BE2C (cell line): ENCODE results near the gene EBF4.

Experiments
- DNase-seq: peaks from one replicate; pipeline ENCODE4 v3.0.0-alpha.2; 2020
- H3K27me3 ChIP-seq: fragments of 250-450 bp; sonication (Bioruptor Pico); 2 replicates; pipeline ENCODE4 v1.5.1; 2020; ENCODE audit warnings: mild to moderate bottlenecking
- H3K36me3 ChIP-seq: fragments of 250-450 bp; sonication (Bioruptor Pico); 2 replicates; pipeline ENCODE4 v1.5.1; 2020; ENCODE audit warnings: mild to moderate bottlenecking
- H3K4me1 ChIP-seq: fragments of 250-450 bp; sonication (Bioruptor Pico); 2 replicates; pipeline ENCODE4 v1.5.1; 2020
- H3K4me3 ChIP-seq: 2 replicates; pipeline ENCODE4 v1.5.1; 2011; ENCODE audit warnings: low read depth, low read length
- H3K9me3 ChIP-seq: fragments of 250-450 bp; sonication (Bioruptor Pico); 2 replicates; pipeline ENCODE4 v1.5.1; 2020
- TF ChIP-seq, protein P1 (sequence below): IDR thresholded peaks from 2 replicates; pipeline ENCODE4 v1.5.1; 2012; ENCODE audit warnings: mild to moderate bottlenecking, low read depth, low read length

Gene EBF4

DNA sequence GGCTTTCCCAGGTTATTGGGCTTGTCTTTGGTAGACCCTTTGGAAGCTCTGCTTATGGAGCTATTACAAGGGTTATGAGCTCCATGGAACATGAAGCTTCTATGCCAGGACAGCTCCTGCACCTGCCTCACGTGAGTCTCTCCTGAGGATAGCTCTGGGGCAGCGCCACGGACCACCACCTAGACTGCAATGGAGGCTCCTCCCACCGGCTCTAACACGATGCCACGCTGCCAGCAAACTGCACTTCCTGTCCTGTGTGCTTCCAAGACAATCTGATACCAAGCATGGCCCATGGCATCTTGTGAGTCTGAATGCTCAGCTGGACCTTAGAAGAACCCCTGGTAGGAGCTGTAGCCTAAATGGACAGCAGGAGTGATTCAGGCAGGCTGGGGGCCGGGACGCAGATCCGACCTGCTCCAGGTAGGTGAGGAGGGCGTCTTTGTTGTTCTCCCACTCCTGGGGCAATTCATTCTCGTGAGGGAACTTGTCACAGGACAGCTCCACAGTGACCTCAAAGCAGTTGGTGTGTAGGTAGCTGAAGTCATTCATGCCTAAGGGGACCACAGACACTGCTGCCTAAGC is 102.4 kb downstream of the EBF4 start:
- no peaks in the 10 kb centered on the region for H3K36me3 ChIP-seq
- no peak for DNase-seq
- H3K4me1 ChIP-seq = no peaks in the 10 kb centered on the region
- no peak overlapping the region for H3K4me3 ChIP-seq
- peaks cover 18% of the 10 kb centered on the region for H3K27me3 ChIP-seq
- TF ChIP-seq, protein P1, sequence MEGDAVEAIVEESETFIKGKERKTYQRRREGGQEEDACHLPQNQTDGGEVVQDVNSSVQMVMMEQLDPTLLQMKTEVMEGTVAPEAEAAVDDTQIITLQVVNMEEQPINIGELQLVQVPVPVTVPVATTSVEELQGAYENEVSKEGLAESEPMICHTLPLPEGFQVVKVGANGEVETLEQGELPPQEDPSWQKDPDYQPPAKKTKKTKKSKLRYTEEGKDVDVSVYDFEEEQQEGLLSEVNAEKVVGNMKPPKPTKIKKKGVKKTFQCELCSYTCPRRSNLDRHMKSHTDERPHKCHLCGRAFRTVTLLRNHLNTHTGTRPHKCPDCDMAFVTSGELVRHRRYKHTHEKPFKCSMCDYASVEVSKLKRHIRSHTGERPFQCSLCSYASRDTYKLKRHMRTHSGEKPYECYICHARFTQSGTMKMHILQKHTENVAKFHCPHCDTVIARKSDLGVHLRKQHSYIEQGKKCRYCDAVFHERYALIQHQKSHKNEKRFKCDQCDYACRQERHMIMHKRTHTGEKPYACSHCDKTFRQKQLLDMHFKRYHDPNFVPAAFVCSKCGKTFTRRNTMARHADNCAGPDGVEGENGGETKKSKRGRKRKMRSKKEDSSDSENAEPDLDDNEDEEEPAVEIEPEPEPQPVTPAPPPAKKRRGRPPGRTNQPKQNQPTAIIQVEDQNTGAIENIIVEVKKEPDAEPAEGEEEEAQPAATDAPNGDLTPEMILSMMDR = no peak
- H3K9me3 ChIP-seq = no peaks in the 10 kb centered on the region

- Histone ChIP-seq H3K36me3 (no peaks in the 10 kb centered on the region), H3K9me3 (no peaks in the 10 kb centered on the region), H3K4me3 (no peak overlapping the region), H3K27me3 (peaks cover 22% of the 10 kb centered on the region), H3K4me1 (no peaks in the 10 kb centered on the region)
- TF ChIP-seq, protein P1 = no peak
- DNase-seq = no peak
Observed at GRCh38 chr20:2795451-2795850, 102.9 kb downstream of the EBF4 start.

DNA sequence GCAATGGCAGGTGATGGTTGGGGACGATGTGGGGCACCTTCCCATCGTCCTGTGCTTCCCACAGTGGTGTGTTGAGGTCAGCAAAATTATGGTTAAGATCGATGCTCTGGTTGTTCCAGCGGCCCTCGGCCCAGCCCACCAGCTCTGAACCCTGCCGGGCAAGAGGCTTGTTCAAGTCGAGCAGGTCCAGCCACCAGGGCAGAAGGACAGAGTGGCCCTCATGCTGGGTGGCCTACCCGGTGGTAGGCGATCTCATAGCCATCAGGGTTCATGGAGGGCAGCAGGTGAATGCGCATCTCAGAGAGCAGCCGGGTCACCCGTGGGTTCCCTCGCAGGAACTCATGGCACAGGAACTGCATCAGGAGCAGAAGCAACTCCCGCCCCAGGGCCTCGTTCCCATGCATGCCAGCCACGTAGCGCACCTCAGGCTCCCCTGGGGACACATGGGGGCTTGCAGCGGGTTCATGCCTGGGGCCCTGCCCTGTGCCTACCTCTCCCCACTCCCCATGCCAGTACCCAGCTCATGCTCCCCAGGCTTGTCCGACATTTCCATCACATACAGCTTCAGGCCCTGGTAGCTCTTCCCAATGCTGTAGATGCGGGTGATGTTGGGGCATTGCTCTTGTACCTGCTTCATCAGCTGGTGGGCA is 103.6 kb downstream of the EBF4 start:
- no peak for DNase-seq
- TF ChIP-seq, protein P1 = no peak
- Histone ChIP-seq H3K27me3 (peaks cover 28% of the 10 kb centered on the region), H3K4me3 (no peak overlapping the region), H3K9me3 (no peaks in the 10 kb centered on the region), H3K4me1 (no peaks in the 10 kb centered on the region), H3K36me3 (no peaks in the 10 kb centered on the region)

GRCh38 chr20:2797136-2797983 is 104.8 kb downstream of the EBF4 start:
- Histone ChIP-seq H3K4me3 (no peak overlapping the region), H3K9me3 (no peaks in the 10 kb centered on the region), H3K27me3 (peaks cover 35% of the 10 kb centered on the region), H3K36me3 (no peaks in the 10 kb centered on the region), H3K4me1 (no peaks in the 10 kb centered on the region)
- TF ChIP-seq, protein P1 = no peak
- DNase-seq = no peak

DNA sequence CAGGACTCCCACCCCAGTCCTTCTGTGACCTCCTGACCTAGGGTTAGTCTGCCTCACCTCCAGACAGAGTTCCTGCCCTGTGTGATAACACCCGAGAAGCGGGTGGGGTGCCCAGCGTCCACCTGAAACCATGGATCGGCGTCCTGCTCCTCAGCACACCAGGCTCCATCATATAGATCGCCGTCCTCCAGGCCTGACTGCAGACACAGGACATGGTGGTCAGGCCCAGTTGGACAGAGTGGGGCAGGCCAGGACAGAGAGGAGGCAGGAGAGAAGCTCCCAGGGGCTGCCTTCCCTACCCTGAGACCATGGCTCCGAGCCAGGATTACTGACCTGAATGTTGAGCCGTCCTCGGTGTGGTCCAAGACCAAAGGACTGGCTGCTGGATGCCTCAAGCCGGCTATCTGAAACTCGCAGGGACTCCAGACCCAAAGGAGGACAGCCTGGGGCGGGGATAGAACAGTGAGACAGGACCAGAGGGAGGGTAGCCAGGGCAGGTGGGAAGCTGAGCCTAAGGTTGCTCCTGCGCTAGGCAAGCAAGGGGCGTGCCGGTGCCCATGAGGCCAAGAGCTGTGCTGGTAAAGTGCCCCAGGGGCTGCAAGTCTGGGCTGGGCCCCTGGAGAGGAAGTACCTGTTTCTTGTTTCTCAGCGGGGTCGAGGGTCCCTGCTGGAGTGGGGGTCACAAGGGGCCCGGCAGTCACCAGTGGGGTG is 105.7 kb downstream of the EBF4 start:
- no peaks in the 10 kb centered on the region for H3K9me3 ChIP-seq
- no peak overlapping the region for H3K4me3 ChIP-seq
- H3K4me1 ChIP-seq = no peaks in the 10 kb centered on the region
- TF ChIP-seq, protein P1 = no peak
- DNase-seq = no peak
- no peaks in the 10 kb centered on the region for H3K36me3 ChIP-seq
- H3K27me3 ChIP-seq = peaks cover 35% of the 10 kb centered on the region
